ENCODE data around the gene SPOCK3. TPM values are rescaled to one million over a fixed set of nuclear protein-coding genes. Genes with fewer than 3 reads are reported as not detected.
A peak's percentile ranks its signal among the peaks of the same experiment; 100 is the strongest.

SPOCK3 gene
- total RNA-seq, 1 donor from 2014 or later = not detected

DNA sequence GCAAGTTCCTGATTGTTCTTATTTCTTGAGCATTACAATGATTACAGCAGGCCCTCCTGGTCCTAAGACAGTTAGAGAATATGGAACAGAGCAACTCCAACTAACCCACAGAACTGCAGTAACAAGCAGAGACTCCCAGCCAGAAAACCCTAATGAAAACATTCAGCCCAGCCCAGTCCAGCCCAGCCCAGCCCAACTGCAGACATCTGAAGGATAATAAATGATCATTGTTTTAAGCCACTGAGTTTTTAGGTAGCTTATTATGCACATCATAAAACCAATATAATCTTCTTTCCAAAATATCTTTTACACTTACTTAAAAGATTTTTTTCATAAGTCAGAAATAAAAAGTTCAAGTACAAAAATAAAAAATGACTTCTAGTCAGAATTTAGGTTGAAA is 51.3 kb downstream of the SPOCK3 start:
- ATAC-seq = no peak
- no peak for DNase-seq (ENCODE audit: missing footprints)
- intact Hi-C loops (cut with DNase I) = no loop called here

DNA sequence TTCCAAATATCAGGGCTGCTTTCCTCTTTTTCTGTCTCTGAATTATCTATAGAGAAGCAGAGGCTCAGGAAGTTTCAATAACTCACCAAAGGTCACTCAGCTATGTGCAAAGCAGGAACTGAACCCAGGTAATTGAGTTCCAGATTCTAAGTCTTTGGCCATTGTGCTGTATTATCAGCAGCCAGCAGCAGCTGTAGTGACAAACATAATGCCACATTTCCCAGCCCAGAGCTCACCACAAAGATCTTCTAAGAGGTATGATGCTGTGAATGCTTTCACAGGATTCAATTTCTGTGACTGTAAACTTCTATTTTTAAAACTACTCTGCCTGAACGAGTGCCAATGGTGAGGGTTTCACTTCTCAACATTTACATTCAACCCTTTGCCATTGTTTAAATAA is 56.4 kb downstream of the SPOCK3 start:
- DNase-seq (ENCODE audit: missing footprints) (no peak), ATAC-seq (no peak)
- intact Hi-C loops (cut with DNase I) = no loop called here

- intact Hi-C loops (cut with DNase I) = no loop called here
- ATAC-seq (no peak), DNase-seq (ENCODE audit: missing footprints) (no peak)
These were observed 57.4 kb downstream of the SPOCK3 start for GRCh38 chr4:167176723-167177367.

DNA sequence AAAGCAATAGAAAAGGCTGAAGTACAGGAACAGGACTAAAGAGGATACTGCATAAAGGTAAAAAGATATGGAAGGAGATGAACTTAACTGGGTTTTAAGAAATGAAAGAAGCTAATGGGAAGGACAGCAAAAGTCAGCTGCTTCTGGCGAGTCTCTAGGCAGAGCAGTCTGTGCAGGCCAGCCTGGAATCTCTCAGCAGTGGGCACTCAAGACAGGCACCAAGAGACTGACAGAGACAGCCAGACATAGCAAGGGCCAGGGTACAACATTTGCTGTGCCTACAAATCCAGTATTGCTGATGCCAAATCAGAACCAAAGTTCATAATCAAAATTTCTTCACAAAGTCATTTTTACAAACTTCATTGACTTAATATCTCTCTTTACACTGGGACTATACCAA is 62.4 kb downstream of the SPOCK3 start:
- DNase-seq (ENCODE audit: missing footprints) (no peak), ATAC-seq (no peak)
- intact Hi-C loops (cut with DNase I) = no loop called here

DNA sequence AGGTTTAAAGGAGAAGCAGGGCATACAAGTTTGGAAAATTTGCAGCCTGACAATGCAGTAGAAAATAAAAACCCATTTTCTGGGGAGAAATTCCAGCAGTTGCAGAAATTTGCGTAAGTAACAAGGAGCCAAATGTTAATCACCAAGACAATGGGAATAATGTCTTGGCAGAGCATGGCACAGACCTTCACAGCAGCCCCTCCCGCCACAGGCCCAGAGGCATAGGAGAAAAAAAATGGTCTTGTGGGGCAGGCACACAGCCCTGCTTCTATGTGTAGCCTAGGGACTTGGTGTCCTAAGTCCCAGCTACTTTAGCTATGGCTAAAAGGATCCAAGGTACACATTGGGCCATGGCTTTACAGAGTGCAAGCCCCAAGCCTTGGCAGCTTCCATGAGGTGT is 65.7 kb downstream of the SPOCK3 start:
- DNase-seq (ENCODE audit: missing footprints) (peak; percentile 37), ATAC-seq (no peak)
- intact Hi-C loops (cut with DNase I) = no loop called here

- DNase-seq (ENCODE audit: missing footprints) = no peak
- intact Hi-C loops (cut with DNase I) = no loop called here
- no peak for ATAC-seq
These were observed 83.7 kb downstream of the SPOCK3 start for GRCh38 chr4:167150587-167150986.

- no peak for DNase-seq (ENCODE audit: missing footprints)
- no peak for ATAC-seq
- intact Hi-C loops (cut with DNase I) = no loop called here
These were observed 89.7 kb downstream of the SPOCK3 start for GRCh38 chr4:167144605-167145004.

- ATAC-seq = no peak
- no peak for DNase-seq (ENCODE audit: missing footprints)
- intact Hi-C loops (cut with DNase I) = no loop called here
These were observed 91.3 kb downstream of the SPOCK3 start for GRCh38 chr4:167143018-167143417.

GRCh38 chr4:167136270-167136669 is 98.0 kb downstream of the SPOCK3 start:
- no peak for ATAC-seq
- DNase-seq (ENCODE audit: missing footprints) = no peak
- intact Hi-C loops (cut with DNase I) = no loop called here

DNA sequence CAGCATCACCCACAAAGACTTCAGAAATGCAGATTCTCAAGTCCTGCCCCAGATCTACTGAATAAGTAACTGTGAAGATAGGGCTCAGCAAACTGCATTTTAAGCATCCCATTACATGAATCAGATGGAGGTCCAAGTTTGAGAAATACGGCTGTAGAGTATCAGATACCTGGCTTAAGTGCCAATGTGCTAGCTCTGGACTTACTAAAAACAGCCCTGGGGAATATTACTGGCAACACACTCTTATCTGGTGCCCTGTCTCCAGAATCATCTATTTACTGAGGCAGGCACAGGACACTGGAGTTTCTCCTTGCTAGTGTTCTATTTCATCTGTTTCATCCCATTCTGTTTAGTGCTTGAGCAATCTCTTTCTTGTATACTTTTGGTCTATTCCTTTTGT is 105.1 kb downstream of the SPOCK3 start:
- intact Hi-C loops (cut with DNase I) = no loop called here
- ATAC-seq = peak; percentile 52
- DNase-seq (ENCODE audit: missing footprints) = no peak

DNA sequence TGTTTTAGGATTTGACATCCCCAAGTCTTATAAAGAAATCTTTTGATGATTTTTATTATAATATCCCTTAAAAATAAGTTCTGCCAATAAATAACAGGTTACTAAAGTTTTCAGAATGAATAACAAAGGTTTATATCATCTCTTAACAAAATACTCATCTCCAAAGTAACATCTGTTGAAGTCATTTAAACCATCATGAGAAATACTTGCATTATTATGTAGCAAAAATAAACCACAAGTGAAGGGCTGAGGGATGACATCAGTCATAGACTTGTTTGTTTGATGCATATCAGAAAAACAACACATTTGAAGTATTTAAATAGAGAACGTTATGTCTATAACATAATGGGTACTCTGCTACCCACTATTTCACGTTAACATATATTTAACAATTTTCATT is 114.9 kb downstream of the SPOCK3 start:
- DNase-seq (ENCODE audit: missing footprints) = no peak
- ATAC-seq = no peak
- intact Hi-C loops (cut with DNase I) = no loop called here

- DNase-seq (ENCODE audit: missing footprints) (no peak), ATAC-seq (no peak)
- intact Hi-C loops (cut with DNase I) = no loop called here
These were observed 117.0 kb downstream of the SPOCK3 start for GRCh38 chr4:167117273-167117672.

DNA sequence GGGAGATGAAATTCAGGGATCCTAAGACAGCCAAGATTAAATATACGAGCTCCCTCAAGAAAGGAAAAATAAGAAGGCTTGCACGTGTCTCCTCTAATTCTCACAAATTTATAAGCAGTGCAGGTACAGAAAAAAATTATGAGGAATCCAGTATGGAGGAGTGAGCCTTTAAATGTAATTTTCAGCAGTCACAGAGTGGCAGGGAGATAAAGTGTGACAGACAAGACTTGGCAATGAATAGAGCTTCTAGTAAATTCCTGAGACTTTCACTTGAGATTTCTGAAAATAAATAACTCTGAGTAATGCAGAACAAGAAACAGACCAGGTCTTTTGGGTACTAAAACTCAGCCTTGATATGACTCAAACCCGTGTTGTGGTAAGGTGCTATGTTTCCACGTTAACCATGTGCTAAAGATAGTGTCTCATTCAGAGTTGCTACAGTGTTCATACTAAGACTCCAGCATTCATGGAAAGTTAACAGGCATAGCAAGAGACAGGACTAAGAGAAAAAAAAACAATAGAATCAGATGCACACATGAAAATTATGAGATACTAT is 119.8 kb downstream of the SPOCK3 start:
- intact Hi-C loops (cut with DNase I) = no loop called here
- no peak for DNase-seq (ENCODE audit: missing footprints)
- ATAC-seq = no peak

GRCh38 chr4:167111622-167112021 is 122.7 kb downstream of the SPOCK3 start:
- ATAC-seq (no peak), DNase-seq (ENCODE audit: missing footprints) (no peak)
- intact Hi-C loops (cut with DNase I) = no loop called here

DNA sequence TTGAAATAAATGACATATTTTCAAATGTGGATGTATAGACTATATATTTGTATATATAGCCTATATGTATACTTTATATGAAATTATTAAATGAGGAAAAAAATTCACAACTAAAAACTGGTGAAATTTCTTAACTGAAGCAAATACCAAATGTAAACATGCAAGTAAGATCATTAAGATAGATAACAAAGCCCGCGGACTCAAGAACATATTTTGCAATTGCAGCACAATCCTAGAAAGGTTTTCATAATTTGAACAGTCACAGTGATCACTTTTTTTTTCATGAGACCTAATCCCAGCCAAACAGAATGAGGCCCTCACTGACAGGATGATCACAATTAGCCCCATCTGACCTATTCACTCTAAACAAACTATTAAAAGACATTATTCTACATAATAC is 123.2 kb downstream of the SPOCK3 start:
- DNase-seq (ENCODE audit: missing footprints) = no peak
- intact Hi-C loops (cut with DNase I) = no loop called here
- no peak for ATAC-seq

DNA sequence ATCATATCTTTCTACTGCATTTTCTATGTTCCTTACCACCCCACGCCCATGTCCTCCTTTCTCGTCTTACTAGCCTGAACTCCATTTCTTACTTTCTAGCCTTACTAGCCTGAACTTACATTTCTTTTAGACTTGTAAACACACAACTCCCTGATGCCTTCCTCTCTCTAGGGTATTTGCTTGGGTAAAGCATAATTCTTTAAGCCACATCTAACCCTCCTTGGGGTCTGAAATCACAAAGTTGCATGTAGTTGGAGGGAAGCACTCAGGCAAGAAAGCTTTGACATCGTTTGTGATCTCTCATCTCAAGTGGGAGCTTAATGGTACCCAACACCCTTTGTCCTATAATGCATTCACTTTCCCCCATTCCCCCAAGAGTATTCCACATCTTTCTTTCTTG is 124.4 kb downstream of the SPOCK3 start:
- intact Hi-C loops (cut with DNase I) = no loop called here

GRCh38 chr4:167105857-167106256 is 128.4 kb downstream of the SPOCK3 start:
- intact Hi-C loops (cut with DNase I) = no loop called here
- DNase-seq (ENCODE audit: missing footprints) (no peak), ATAC-seq (no peak)

More for the DNA sequence above, 124.4 kb downstream of the SPOCK3 start:
- no peak for ATAC-seq
- no peak for DNase-seq (ENCODE audit: missing footprints)

GRCh38 chr4:167102475-167102874 is 131.8 kb downstream of the SPOCK3 start:
- no peak for ATAC-seq
- intact Hi-C loops (cut with DNase I) = no loop called here
- DNase-seq (ENCODE audit: missing footprints) = no peak

GRCh38 chr4:167101035-167101434 is 133.3 kb downstream of the SPOCK3 start:
- ATAC-seq (no peak), DNase-seq (ENCODE audit: missing footprints) (no peak)
- intact Hi-C loops (cut with DNase I) = no loop called here

DNA sequence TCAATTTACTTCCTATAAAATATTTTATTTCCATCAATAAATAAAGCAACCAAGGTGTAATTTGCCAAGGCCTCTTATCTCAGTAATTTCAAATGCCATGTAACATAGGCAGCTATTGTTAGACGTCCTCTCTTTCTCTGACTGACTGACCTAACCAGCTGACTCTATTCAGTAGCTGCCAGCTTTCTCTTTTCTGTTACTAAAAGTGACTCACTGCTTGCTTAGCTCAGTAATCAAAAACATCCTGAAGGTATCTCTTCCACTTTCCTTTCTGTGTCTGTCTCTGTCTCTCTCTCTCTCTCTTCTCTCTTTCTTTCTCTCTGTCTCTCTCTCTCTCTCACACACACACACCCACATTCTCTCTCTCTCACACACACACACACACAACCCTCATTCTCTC is 134.2 kb downstream of the SPOCK3 start:
- intact Hi-C loops (cut with DNase I) = no loop called here
- ATAC-seq (peak; percentile 94), DNase-seq (ENCODE audit: missing footprints) (no peak)

DNA sequence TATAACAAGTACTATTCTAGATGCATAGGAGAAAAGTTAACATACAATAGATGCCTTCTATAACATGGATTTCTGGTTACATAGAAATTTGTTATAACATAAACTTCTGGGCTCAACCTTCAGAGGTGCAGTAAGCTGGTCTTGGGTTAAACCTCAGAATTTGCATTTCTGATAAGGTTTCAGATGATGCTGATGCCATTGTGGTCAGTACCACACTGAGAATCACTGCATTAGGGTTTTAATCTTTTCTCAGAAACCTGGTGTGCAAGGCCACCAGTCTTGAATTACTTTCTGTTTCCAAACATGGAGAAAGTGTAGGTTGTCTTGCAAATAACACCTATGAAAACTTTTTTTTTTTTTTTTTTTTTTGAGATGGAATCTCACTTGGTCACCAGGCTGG is 146.2 kb downstream of the SPOCK3 start:
- intact Hi-C loops (cut with DNase I) = no loop called here
- ATAC-seq (no peak), DNase-seq (ENCODE audit: missing footprints) (no peak)

Measured in Right ventricle myocardium inferior (tissue), 1 donor.